Activated gamma-delta T cell (primary cell): Measurements from ENCODE around the gene PCBP3.
"Not testable (repeated sequence)": the region's sequence is repeated elsewhere in the genome, so short reads cannot be mapped to it uniquely, and the experiment has no call there.

ENCODE experiments used
- DNase-seq: peaks from one replicate; lab custom pipeline; 2025; lab: John Stamatoyannopoulos, UW

Gene PCBP3

DNA sequence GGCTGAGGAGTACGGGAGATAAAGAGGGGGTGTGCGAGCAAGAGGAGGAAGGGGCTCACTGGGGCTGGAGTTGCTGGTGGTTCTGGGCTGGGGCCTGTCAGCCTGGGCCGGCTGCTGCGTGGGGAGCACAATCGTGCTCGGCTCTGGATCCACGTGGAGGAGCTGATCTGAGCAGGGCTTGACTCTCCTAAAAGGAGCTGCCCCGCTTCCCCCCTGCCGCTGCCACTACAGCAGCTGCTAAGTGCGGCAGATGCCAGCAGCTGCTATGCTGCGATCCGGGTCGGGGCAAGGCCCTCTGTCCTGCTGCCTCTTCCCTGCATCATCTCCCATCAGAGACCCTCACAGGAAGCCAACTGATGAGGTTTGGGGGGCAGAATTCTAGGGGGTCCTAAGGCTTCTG lies 165.9 kb downstream of the PCBP3 start:
- DNase-seq: no peak

DNA sequence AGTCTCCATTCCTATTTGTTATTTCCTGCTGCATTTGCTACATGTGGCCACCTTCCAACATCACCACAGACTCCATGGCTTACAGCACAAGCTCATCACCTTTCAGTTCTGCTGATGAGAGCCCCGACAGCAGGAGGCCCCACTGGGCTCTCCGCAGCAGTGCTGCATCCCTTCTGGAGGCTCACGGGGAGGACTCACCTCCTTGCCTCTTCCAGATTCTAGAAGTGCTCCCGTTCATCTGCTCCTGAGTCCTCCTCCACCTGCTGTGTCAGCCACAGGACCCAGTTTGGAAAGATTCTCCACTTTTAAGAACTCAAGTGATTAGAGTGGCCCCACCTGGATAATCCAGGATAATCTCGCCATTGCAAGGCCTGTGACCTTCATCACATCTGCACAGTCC lies 167.6 kb downstream of the PCBP3 start:
- DNase-seq: no peak

DNA sequence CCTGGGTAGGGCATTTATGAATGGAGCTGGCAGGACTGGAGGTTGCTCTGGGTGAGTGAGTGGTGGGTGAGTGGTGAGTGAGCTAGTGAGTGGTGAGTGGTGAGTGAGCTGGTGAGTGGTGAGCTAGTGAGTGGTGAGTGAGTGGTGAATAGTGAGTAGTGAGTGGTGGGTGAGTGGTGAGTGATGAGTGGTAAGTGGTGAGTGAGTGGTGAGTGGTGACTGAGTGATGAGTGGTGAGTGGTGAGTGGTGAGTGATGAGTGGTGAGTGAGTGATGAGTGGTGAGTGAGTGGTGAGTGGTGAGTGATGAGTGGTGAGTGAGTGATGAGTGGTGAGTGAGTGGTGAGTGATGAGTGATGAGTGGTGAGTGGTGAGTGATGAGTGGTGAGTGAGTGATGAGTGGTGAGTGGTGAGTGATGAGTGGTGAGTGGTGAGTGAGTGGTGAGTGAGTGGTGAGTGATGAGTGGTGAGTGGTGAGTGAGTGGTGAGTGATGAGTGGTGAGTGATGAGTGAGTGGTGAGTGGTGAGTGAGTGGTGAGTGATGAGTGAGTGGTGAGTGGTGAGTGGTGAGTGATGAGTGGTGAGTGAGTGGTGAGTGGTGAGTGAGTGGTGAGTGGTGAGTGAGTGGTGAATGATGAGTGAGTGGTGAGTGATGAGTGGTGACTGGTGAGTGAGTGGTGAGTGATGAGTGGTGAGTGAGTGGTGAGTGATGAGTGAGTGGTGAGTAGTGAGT lies 170.8 kb downstream of the PCBP3 start:
- DNase-seq: not testable (repeated sequence)

DNA sequence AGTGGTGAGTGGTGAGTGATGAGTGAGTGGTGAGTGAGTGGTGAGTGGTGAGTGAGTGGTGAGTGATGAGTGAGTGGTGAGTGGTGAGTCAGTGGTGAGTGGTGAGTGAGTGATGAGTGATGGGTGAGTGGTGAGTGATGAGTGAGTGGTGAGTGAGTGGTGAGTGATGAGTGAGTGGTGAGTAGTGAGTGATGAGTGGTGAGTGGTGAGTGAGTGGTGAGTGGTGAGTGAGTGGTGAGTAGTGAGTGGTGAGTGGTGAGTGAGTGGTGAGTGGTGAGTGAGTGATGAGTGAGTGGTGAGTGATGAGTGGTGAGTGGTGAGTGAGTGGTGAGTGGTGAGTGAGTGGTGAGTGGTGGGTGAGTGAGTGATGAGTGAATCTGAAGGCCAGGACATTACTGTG lies 172.3 kb downstream of the PCBP3 start:
- DNase-seq: not testable (repeated sequence)

DNA sequence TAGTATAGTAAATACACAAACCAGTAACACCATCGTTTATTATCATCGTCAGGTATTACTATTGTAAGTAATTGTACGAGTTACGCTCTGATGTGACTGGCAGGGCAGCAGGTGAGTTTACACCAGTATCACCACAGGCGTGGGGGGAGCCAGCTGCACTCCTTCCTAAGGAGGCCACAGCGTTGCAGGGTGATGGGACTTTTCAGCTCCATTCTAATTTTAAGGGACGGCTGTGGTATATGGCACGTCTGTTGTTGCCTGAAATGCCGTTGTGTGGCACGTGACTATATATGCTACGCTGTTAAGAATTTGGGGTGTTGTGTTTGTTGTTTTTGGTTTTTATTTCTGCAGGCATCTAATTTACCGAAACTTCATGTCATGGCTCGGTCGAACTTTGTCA lies 173.3 kb downstream of the PCBP3 start:
- no peak for DNase-seq

DNA sequence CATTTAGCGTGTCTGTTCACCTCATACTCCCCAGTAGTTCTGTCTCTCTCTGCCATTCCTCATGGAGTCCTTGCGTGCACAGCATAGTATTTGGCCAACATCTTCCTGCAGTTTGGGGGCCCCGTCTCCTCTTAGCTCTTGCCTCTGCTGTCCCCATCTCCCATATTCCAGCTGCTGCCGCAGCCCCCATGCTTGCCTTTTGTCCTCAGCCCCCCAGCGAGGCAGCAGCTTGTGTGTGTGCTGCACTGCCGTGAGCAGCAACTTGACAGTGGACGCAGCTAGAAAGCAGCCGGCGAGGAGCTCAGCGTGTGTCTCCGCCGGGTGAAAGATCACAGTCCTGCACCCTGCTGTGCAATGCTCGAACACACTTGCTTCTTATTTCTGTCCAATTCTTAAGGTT lies 173.8 kb downstream of the PCBP3 start:
- no peak for DNase-seq

DNA sequence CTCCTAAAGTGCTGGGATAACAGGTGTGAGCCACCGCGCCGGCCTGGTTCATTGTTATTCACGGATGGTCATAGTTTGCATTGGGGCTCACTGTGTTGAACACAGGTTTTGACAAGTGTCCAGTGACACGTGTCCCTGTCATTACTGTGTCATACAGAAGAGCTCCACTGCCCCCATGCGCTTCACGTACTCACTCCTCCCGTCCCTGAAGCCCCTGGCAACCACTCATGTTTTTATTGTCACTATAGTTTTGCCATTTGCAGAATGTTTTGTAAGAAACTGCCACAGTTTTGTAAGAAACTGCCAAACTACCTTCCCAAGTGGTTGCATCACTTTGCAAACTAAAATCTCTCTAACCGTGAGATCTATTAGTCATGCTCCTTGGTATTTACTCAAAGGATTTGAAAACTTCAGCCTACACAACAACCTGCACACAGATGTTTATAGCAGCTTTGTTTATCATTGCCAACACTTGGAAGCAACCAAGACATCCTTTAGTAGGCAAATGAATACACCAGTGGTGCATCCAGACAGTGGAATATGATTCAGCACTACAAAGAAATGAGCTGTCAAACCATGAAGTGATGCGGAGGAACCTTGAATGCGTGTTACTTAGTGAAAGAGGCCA lies 174.9 kb downstream of the PCBP3 start:
- DNase-seq: no peak

DNA sequence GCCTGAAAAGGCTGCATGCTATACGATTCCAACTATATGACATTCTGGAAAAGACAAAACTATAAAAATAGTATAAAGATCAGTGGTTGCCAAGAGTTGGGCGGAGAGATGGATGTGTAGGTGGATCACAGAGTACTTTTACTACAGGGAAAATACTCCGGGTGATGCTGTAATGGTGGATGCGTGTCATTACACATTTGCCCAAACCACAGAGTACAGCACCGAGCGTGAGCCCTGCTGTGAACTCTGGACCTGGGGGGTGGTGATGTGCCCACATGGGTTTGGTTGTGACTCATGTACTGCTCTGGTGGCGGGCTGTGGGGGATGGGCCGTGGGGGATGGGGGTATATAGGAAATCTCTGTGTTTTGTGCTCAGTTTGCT lies 175.4 kb downstream of the PCBP3 start:
- DNase-seq: no peak

DNA sequence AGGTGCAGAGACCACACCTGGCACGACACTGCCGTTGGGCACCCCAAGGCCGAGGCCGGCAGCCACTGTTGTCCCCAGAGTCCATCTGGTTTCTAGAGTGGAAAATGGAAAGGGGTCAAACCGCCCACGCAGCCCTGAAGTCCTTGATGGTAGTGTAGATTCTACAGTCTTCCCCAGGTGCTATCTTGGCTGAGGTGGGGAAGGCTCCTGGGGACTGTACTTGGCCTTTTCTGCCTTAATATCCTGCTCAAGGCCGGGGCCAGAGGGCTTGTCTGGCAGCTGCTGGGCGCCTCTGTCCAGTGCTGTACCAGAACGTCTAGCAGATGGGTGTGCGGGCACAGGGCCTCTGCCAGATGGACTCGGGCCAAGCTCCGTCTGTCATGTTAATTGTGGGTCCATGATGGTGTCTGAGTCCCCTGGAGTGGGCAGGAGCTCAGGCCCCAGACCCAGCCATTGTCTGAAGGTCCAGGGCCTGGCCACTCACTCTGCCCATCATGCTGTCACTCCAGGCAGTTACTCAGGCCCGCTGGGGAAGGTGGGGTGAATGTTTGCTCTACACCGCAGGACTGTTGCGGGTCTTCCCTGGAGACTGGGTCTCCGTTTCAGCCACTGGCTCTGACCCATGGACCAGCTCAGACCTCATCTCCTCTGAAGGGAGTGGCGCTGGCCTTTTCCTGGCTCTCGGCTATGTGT lies 176.1 kb downstream of the PCBP3 start:
- no peak for DNase-seq

DNA sequence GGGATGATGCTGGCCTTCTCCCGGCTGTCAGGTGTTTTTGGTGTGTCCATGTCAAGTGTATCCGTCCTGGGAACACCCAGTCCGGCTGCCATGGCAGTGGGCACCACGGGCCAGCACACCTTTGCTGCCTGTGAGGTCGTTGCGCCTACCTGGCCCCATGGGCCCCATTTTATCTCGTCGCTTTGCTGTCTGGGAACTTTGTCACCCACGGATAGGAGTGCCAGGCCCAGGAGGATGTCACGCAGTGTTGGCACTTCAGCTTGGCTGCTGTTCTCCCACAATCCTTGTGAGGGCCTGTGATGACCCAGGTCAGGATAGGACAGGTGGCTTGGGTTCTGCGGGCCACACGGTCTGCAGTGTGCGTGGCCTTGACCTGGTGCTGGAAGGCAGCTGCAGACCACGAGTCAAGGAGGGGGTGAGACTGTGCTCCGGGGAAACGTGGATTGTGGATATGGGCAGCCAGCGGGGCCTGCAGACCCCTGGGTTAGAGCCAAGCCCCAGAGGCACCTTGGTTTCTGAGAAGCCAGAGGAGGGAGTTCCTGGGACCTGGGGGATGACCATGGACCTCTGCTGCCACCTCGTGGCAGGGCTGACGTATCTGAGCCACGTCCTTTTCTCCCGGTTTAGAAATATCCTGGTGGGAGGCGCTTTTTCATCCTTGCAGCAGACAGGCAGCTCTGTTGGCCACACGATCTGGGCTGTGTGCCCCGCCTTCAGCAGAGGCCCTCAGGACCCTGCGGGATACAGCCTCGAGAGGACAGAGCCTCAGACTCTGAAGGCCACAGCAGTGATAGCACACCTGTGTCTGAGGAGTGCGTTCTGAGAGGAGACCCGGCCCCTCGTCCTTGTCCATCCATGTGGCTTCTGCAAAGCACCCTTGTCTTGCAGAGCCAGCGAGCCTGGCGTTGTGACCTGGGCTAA lies 176.9 kb downstream of the PCBP3 start:
- DNase-seq: no peak

DNA sequence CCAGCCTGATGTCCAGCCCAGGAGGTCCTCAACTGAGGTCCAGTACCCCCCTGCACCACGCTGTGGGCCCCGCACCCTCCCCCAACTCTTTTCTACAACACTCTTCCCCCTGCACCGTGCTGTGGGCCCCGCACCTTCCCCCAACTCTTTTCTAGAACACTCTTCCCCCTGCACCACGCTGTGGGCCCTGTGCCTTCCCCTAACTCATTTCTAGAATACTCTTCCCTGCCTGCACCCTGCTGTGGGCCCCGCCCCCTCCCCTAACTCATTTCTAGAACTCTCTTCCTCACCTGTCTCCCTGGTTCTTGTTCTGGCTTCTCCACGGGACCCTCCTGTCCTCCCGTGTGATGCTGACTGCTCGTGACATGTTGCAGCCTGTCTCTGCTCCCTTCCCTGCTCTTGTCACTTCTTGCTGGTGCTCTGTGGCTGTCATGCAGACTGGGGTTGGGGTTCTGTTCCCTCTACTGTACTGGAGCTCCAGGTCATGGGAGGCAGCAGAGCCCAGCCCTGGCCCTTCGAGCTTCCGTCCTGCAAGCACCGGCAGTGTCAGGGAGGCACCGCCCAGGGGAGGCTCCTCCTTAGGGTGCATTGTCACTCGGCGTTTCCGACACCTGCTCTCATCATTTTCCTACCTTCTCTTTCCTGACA lies 177.9 kb downstream of the PCBP3 start:
- no peak for DNase-seq

DNA sequence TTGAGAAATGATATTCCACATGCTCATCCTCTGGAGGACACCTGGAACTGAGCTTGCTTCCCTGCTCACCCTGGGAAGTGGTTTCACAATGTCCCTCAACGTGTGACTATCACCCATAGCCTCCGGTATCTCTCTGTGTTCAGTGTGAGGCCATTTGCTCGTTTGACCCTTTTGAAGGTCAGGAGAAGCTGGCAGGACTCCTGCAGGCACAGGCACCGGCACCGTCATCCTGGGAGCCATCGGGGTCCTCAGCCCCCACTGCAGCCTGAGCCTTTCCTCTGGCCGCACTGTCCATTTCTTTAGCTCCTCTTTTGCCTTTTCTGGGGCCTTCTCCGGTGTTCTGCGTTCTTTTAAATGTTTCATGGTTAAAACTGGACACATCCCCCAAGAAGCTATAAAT lies 178.5 kb downstream of the PCBP3 start:
- no peak for DNase-seq

DNA sequence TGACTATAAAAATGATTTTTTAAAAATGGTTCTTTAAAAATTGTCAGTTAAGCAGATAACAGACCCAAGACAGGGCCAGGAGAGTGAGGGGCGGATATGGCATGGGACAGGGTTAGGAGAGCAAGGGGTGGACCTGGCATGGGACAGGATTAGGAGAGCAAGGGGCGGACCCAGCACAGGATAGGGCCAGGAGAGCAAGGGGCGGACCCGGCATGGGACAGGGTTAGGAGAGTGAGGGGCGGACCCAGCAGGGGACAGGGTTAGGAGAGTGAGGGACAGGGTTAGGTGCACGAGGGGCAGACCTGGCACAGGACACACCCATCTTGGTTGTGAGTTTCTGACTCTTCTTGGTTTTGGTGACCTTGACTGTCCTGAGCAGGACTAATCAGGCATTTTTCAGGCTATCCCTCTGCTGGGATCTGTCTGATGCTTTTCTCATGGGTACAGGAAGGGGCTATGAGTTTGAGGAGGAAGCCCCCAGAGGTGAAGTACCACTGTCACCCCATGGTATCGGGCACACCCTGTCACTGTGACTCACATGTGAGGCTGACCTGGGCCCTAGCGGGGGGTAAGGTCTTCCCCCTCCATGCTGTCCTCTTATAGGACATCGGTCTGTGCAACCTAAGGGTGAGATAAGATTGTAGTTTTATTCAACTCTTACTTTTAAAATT lies 179.0 kb downstream of the PCBP3 start:
- DNase-seq: no peak

DNA sequence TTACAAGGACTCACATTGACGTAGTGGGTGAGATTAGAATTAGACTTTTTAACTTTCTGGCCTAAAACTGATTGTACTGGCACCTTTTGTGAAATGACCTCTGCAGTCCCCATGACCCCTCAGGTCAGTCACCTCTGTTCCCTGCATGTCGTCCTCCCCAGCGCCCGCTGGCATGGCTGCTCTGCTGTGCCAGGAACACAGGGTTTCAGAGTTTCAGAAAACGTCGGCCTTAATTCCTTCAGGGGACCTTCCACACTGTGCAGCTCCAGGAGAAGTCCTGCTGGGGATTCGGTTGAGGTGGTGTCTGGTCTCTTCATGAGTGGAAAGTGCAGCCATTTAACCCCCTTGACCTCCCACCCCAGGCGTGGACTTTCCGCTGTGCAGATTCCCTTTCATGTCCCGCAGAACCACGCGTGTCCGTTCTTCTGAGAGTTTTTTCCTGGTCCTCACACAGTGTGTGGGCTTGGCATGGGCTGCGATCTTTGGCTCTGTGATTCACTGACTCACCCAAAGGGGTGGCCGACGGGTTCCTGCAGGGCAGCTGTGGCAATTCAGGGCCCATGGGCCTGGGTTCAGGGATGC lies 179.7 kb downstream of the PCBP3 start:
- DNase-seq: no peak

DNA sequence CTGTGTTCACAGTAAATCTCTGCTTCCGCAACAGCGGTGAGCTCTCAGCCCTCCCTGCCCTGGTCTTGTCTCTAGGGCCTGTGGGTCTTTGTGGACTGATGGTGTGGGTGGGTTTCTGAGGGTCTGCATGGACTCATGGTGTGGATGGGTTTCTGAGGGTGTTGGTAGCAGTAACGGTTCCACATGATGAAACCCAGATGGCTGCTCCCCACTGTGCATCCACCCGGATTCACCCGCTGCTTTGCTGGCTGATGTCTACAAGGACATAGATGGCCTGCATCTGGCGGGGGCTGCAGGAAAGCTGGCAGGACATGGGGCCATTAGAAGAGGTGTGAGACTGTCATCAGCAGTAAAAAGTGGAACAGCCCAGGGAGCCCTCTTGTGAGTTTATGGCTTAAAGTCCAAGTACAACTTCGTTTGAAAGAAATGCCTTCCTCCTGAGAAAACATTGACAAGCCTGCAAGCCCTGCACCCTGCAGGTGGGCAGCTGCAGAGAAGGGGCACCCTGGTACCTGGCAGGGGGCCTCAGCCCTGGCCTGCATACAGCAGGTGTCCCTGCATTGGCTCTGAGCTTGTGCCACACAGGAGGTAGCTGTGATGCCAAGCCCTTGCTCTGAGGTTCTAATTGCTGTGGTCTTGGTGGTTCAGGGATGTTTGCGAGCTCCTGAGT lies 181.2 kb downstream of the PCBP3 start:
- no peak for DNase-seq

DNA sequence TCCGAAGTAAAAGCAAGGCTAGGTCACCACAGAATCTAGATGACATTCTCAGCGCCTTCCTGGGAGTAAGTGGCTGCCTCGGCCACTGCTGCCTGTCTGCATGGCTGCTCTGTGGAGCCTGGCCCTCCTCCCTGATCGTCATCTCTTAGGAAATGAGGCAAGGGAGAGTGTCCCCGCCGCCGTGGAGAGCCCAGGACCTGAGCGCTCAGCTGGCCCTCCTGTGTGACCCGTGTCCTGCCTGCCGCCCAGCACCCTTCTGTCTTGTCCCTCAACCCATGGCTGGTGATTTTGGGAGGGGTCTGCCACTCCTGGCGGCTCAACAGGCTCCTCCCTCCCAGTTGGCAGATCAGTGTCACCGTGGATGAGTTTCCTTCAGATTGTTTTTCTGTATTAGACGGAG lies 181.7 kb downstream of the PCBP3 start:
- DNase-seq: no peak

DNA sequence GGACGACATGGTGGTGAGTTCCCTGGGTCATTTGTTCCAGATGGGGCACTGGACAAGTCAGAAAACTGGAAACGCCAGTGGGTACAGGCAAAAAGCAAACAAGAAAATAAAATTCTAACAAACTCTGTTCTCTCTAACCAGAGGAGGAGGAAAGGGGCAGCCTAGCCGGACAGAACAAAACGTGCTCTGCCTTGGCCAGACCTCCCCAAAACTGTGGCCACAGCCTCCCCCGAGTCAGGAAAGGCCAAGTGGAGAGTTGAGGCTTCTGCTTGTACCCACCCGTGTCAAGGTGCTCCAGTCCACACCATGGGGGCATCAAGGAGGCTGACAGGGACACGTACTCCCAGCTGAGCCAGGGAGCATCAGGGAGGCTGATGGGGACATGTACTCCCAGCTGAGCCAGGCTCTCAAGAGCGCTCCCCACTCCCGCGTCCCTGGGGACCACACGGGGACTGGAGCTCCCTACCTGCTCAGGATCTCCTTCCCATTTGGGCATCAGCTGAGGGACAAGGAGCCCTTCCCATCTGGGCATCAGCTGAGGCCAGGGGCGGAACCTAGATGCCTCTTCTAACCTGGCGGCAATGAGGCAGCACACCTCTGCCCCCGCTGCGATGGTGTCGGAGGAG lies 183.3 kb downstream of the PCBP3 start:
- DNase-seq: no peak

DNA sequence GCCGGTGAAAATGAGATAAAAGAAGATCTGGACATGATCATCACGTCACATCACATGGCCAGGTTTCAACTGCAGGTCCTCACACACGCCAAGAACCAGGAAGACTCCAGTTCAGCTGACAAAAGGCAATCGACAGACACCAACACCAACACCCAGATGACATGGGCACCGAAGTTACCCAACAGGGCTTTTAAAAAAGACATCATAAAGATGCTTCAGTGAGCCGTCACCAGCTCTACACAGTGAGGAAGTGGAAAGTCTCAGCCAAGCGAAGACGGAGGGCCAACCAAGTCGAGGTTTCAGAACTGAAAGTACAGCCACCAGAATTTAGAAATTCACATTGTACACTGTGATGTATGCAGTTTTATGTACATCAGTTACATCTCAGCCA lies 183.8 kb downstream of the PCBP3 start:
- DNase-seq: no peak

DNA sequence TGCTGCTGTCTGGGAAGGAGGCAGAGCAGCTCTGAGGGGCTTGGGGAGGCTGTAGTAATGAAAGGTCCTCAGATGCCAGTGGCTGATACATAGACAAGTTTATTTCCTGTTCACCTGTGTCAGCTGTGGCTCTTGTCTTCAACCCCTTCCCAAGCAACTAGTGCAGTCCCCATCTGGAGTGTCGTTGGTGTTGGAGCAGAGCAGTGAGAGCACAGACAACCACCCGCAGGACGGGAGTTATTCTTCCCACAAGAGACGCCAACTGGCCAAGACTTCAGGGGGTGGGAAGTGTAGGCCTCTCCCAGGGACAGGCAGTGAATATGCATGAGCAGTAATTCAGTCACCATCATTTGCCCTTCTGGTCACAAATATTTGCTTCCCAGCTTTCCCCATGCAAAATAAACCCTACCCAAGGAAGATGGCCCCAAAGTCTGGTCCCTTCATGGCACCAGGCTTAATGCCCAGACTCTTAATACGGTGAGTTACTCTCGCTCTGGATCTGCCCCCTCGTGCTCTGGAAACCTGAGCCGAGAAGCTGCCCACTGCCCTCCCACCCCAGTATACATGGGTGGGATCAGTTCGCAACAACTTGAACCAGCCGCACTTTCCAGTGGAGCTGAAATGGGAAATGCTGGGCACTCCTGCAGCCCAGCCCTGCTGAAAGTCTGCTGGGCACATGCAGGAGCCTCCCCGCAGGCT lies 184.5 kb downstream of the PCBP3 start:
- no peak for DNase-seq
